H9 (cell line): ENCODE data around the gene SCN8A. TPM values are rescaled to one million over a fixed set of nuclear protein-coding genes. Genes with fewer than 3 reads are reported as not detected.

ENCODE experiments used
- DNase-seq: peaks from one replicate; pipeline ENCODE4 v3.0.0-alpha.2; 2017
- H2AFZ ChIP-seq: one replicate; pipeline ENCODE4 v1.6.1; 2013; ENCODE audit warnings: mild to moderate bottlenecking, low read length, control low read depth, moderate library complexity
- H2AK5ac ChIP-seq: 2 replicates; pipeline ENCODE4 v1.6.1; 2013; ENCODE audit warnings: low read length, control low read depth, mixed read lengths; ENCODE audit not compliant: insufficient read length
- H2BK120ac ChIP-seq: one replicate; pipeline ENCODE4 v1.6.1; 2013; ENCODE audit warnings: low read depth, mild to moderate bottlenecking, low read length, control low read depth, inconsistent platforms; ENCODE audit not compliant: poor library complexity, severe bottlenecking
- H2BK12ac ChIP-seq: 2 replicates; pipeline ENCODE4 v1.6.1; 2013; ENCODE audit warnings: low read length, control low read depth, mixed read lengths, low read depth; ENCODE audit not compliant: insufficient read length
- H2BK15ac ChIP-seq: 2 replicates; pipeline ENCODE4 v1.6.1; 2013; ENCODE audit warnings: low read depth, low read length, control low read depth
- H2BK20ac ChIP-seq: one replicate; pipeline ENCODE4 v1.6.1; 2013; ENCODE audit warnings: low read depth, mild to moderate bottlenecking, low read length, control low read depth, inconsistent platforms; ENCODE audit not compliant: poor library complexity, severe bottlenecking
- H2BK5ac ChIP-seq: 2 replicates; pipeline ENCODE4 v1.6.1; 2013; ENCODE audit warnings: low read length, control low read depth, mixed read lengths; ENCODE audit not compliant: insufficient read length
- H3K14ac ChIP-seq: 2 replicates; pipeline ENCODE4 v1.6.1; 2013; ENCODE audit warnings: low read length, control low read depth; ENCODE audit not compliant: insufficient read depth
- H3K18ac ChIP-seq: 2 replicates; pipeline ENCODE4 v1.6.1; 2013; ENCODE audit warnings: low read depth, mild to moderate bottlenecking, mixed read lengths, low read length, control low read depth; ENCODE audit not compliant: insufficient read length
- H3K23ac ChIP-seq: 2 replicates; pipeline ENCODE4 v1.6.1; 2013; ENCODE audit warnings: low read length, control low read depth, mixed read lengths, low read depth; ENCODE audit not compliant: insufficient read length
- H3K23me2 ChIP-seq: 2 replicates; pipeline ENCODE4 v1.6.1; 2013; ENCODE audit warnings: low read depth, mild to moderate bottlenecking, mixed read lengths, low read length, control low read depth; ENCODE audit not compliant: insufficient read length, poor library complexity, severe bottlenecking
- H3K27ac ChIP-seq: 2 replicates; pipeline ENCODE4 v1.5.1; 2013; ENCODE audit warnings: low read length, control low read depth, mixed read lengths, low read depth; ENCODE audit not compliant: insufficient read length
- H3K27me3 ChIP-seq: 2 replicates; pipeline ENCODE4 v1.6.1; 2013; ENCODE audit warnings: low read length, control low read depth, inconsistent platforms; ENCODE audit not compliant: insufficient read depth
- H3K4ac ChIP-seq: 2 replicates; pipeline ENCODE4 v1.6.1; 2013; ENCODE audit warnings: low read depth, mild to moderate bottlenecking, control low read depth, inconsistent platforms, low read length, moderate library complexity
- H3K4me1 ChIP-seq: 2 replicates; pipeline ENCODE4 v1.6.1; 2013; ENCODE audit warnings: low read length, control low read depth, inconsistent platforms; ENCODE audit not compliant: insufficient read depth
- H3K4me2 ChIP-seq: 2 replicates; pipeline ENCODE4 v1.6.1; 2013; ENCODE audit warnings: low read length, control low read depth, mixed read lengths; ENCODE audit not compliant: insufficient read length, insufficient read depth
- H3K56ac ChIP-seq: 2 replicates; pipeline ENCODE4 v1.6.1; 2013; ENCODE audit warnings: low read depth, mild to moderate bottlenecking, mixed read lengths, low read length, control low read depth; ENCODE audit not compliant: insufficient read length
- H3K79me1 ChIP-seq: 2 replicates; pipeline ENCODE4 v1.6.1; 2013; ENCODE audit warnings: low read depth, mild to moderate bottlenecking, moderate library complexity, low read length, control low read depth, inconsistent platforms; ENCODE audit not compliant: insufficient read depth, poor library complexity, severe bottlenecking
- H3K79me2 ChIP-seq: 2 replicates; pipeline ENCODE4 v1.6.1; 2013; ENCODE audit warnings: low read length, control low read depth, inconsistent platforms; ENCODE audit not compliant: insufficient read depth
- H3K9ac ChIP-seq: 2 replicates; pipeline ENCODE4 v1.6.1; 2013; ENCODE audit warnings: low read length, control low read depth, mixed read lengths; ENCODE audit not compliant: insufficient read length; ENCODE audit errors: extremely low read depth
- H3K9me3 ChIP-seq: one replicate; pipeline ENCODE4 v1.6.1; 2013; ENCODE audit warnings: low read depth, low read length, inconsistent platforms; ENCODE audit not compliant: control insufficient read depth
- H3T11ph ChIP-seq: one replicate; pipeline ENCODE4 v1.6.1; 2013; ENCODE audit warnings: mild to moderate bottlenecking, low read length, control low read depth, inconsistent platforms
- H4K20me1 ChIP-seq: one replicate; pipeline ENCODE4 v1.6.1; 2013; ENCODE audit not compliant: control insufficient read depth, insufficient read length, insufficient read depth
- H4K5ac ChIP-seq: 2 replicates; pipeline ENCODE4 v1.6.1; 2013; ENCODE audit warnings: low read depth, mild to moderate bottlenecking, mixed read lengths, low read length, control low read depth; ENCODE audit not compliant: insufficient read length
- H4K8ac ChIP-seq: replicated peaks from 2 replicates; pipeline ENCODE4 v1.6.1; 2013; ENCODE audit warnings: low read length, control low read depth, mixed read lengths, low read depth; ENCODE audit not compliant: insufficient read length
- H4K91ac ChIP-seq: 2 replicates; pipeline ENCODE4 v1.6.1; 2013; ENCODE audit warnings: low read depth, mild to moderate bottlenecking, moderate library complexity, mixed read lengths, low read length, control low read depth; ENCODE audit not compliant: insufficient read length
- H3K27ac Mint-ChIP-seq, 3 experiments: 2 replicates in 2 of 3; 3 replicates in 1 of 3; pipeline ENCODE4 v1.8.0; 2020 to 2021; ENCODE audit warnings: mixed read lengths in 3 of 3, mild to moderate bottlenecking in 1 of 3, moderate library complexity in 1 of 3
- H3K27me3 Mint-ChIP-seq: 2 replicates; pipeline ENCODE4 v1.8.0; 2021; ENCODE audit warnings: low read depth, mild to moderate bottlenecking, moderate library complexity, mixed read lengths
- H3K36me3 Mint-ChIP-seq, 3 experiments: 2 replicates in 2 of 3; 3 replicates in 1 of 3; pipeline ENCODE4 v1.8.0; 2020 to 2021; ENCODE audit warnings: low read depth in 3 of 3, mixed read lengths in 3 of 3; ENCODE audit not compliant: insufficient read depth in 1 of 3
- H3K4me1 Mint-ChIP-seq, 2 experiments: 2 replicates each; pipeline ENCODE4 v1.8.0; 2020; ENCODE audit warnings: mixed read lengths in 2 of 2
- H3K4me3 Mint-ChIP-seq, 2 experiments: 2 replicates in 1 of 2; 3 replicates in 1 of 2; pipeline ENCODE4 v1.8.0; 2020 to 2021; ENCODE audit warnings: mild to moderate bottlenecking in 2 of 2, mixed read lengths in 2 of 2, moderate library complexity in 1 of 2
- H3K9me3 Mint-ChIP-seq, 2 experiments: 2 replicates in 1 of 2; 3 replicates in 1 of 2; pipeline ENCODE4 v1.8.0; 2020; ENCODE audit warnings: mild to moderate bottlenecking in 2 of 2, mixed read lengths in 2 of 2, moderate library complexity in 1 of 2
- CTCF ChIP-seq: fragments of 200-600 bp; sonication (generic); conservative IDR thresholded peaks from 3 replicates; pipeline ENCODE4 v1.8.0; 2021; ENCODE audit warnings: antibody characterized with exemption, mild to moderate bottlenecking
- whole genome bisulfite sequencing: extraction: QIAGEN DNeasy Blood & Tissue Kit; methylation state at CpG from one replicate; pipeline ENCODE4 v1.1.7; 2013; ENCODE audit warnings: missing lambda C conversion rate, low lambda C conversion rate, mixed read lengths; ENCODE audit not compliant: insufficient read length; ENCODE audit errors: extremely low coverage; 5-methylcytosine and 5-hydroxymethylcytosine counted together
- total RNA-seq: library from RNA; stranded (reverse); gene quantifications from 2 replicates; pipeline ENCODE4 v1.2.1, GENCODE V29; 2021

SCN8A gene
- total RNA-seq, 1 experiment from 2014 or later: 15.2 TPM

DNA sequence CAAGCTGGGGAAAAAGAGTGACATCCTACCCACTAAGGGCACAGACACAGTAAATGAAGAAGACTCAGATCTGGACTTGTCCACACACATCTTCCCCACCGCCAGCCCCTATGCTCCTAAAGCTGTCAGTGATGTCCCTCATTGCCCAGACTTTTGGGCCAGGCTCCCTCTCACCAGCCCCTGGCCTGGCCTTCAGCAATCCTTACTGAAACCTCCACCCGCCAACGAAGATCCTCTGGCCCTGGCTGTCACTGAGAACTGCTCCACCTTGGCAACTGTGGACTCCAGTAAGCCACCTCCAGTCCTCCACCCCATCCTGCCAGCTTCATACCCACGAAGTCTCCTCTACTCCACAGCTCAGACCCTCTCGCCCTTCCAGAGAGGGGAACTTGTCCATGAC lies 234.2 kb downstream of the SCN8A start:
- H2AK5ac ChIP-seq: no peak overlapping the region
- peaks cover 3% of the 10 kb centered on the region for H3K23me2 ChIP-seq

More for the DNA sequence above, 234.2 kb downstream of the SCN8A start:
- Histone ChIP-seq H3K4me1 (peaks cover 14% of the 10 kb centered on the region), H2BK12ac (no peak overlapping the region), H3K9me3 (no peaks in the 10 kb centered on the region), H2BK15ac (no peak overlapping the region), H3K27ac (no peak overlapping the region), H3K79me2 (no peaks in the 10 kb centered on the region), H2BK120ac (no peak overlapping the region), H2AFZ (no peak overlapping the region), H3K14ac (no peak overlapping the region), H3K18ac (no peak overlapping the region), H4K5ac (no peak overlapping the region), H4K91ac (no peak overlapping the region), H3T11ph (no peak overlapping the region), H4K8ac (no peak overlapping the region), H3K79me1 (no peaks in the 10 kb centered on the region), H3K4ac (no peak overlapping the region), H3K56ac (no peak overlapping the region), H3K27me3 (no peaks in the 10 kb centered on the region), H3K9ac (no peak overlapping the region), H2BK5ac (no peak overlapping the region), H3K4me2 (no peak overlapping the region), H3K23ac (no peak overlapping the region), H2BK20ac (no peak overlapping the region), H4K20me1 (no peaks in the 10 kb centered on the region)
- no peak for DNase-seq
- Mint-ChIP-seq H3K27ac (peak overlapping the region in 2 of 3 experiments; percentile 68 to 83; a peak in 2 of 7 replicates), H3K36me3 (peaks cover 0 to 6% (median 3%) of the 10 kb centered on the region in 3 experiments; a peak in 4 of 7 replicates), H3K9me3 (no peaks in the 10 kb centered on the region; a peak in 1 of 5 replicates), H3K4me1 (peaks cover 52 to 62% of the 10 kb centered on the region in 2 experiments), H3K27me3 (peaks cover 11% of the 10 kb centered on the region), H3K4me3 (no peak overlapping the region)
- no CpG with 5 or more reads among the region's 5 CpGs for WGBS
- no peak for TF ChIP-seq CTCF
